Neuron (in vitro differentiated cells): ENCODE measurements around the gene VWA8.
"Not testable (repeated sequence)": the region's sequence is repeated elsewhere in the genome, so short reads cannot be mapped to it uniquely, and the experiment has no call there.

ENCODE experiments used
- H2AFZ ChIP-seq: one replicate; pipeline ENCODE4 v1.6.1; 2013; ENCODE audit warnings: low read depth, mild to moderate bottlenecking, inconsistent platforms, low read length, moderate library complexity
- H3K27me3 ChIP-seq: one replicate; pipeline ENCODE4 v1.6.1; 2013; ENCODE audit warnings: low read length; ENCODE audit not compliant: insufficient read depth
- H3K36me3 ChIP-seq: one replicate; pipeline ENCODE4 v1.6.1; 2013; ENCODE audit warnings: low read length; ENCODE audit not compliant: insufficient read depth
- H3K4me1 ChIP-seq: one replicate; pipeline ENCODE4 v1.6.1; 2013; ENCODE audit warnings: low read length; ENCODE audit not compliant: insufficient read depth
- H3K4me3 ChIP-seq: 2 replicates; pipeline ENCODE4 v1.5.1; 2013; ENCODE audit warnings: mild to moderate bottlenecking, low read length, moderate library complexity
- H3K9me3 ChIP-seq: one replicate; pipeline ENCODE4 v1.6.1; 2013; ENCODE audit warnings: low read length

VWA8 gene

DNA sequence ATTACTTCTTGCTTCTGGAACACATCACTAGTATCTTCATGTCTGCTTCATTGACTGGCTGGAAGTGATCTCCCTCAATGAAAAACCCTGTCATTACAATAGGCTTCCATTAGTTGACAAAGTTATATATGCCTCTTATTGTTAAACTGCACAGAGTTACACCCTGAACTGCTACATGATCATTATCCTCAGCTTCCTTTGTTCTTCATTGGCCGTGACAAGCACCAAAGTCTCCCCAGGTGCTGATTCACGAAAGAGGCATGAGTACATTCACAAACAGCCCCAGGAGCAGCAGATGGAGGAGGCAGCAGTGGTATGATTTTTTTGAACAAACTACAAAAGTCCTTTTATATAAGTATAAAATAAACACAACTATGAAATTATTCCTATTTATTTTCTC is 51.4 kb downstream of the VWA8 start:
- Histone ChIP-seq H2AFZ (no peak overlapping the region), H3K4me1 (no peaks in the 10 kb centered on the region), H3K36me3 (peaks cover 5% of the 10 kb centered on the region), H3K27me3 (no peaks in the 10 kb centered on the region), H3K4me3 (no peak overlapping the region), H3K9me3 (no peaks in the 10 kb centered on the region)

DNA sequence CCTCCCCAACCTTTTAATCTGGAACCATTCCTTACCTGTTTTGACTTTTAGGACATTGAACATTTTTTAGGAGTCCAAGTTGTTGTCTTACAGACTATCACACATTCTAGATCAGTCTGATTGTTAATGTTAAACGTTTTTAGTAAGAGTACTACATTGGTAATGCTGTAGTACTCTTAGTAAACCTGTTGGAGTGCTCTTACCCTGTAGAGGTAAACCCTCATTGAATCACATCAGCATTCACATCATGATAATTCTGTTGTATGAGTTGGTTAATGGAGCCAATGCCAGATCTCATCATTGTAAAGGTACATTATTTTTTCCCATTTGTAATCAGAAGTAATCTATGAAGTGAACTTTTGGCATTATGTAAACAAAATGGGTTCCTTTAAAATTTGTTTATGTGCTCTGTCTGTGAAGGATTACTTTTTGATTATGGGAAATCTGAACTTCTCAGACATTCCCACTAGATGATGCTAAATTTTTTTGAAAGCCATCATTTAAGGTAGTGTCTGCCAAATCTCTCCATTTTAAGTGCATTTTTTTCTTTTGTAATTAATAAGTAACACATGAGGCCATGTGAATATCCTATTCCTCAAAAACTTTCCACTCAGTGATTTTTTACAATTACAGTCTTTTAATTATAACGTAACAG is 55.2 kb downstream of the VWA8 start:
- H3K9me3 ChIP-seq = no peaks in the 10 kb centered on the region
- peaks cover 5% of the 10 kb centered on the region for H3K36me3 ChIP-seq
- no peaks in the 10 kb centered on the region for H3K27me3 ChIP-seq
- no peaks in the 10 kb centered on the region for H3K4me1 ChIP-seq
- no peak overlapping the region for H3K4me3 ChIP-seq
- no peak overlapping the region for H2AFZ ChIP-seq

DNA sequence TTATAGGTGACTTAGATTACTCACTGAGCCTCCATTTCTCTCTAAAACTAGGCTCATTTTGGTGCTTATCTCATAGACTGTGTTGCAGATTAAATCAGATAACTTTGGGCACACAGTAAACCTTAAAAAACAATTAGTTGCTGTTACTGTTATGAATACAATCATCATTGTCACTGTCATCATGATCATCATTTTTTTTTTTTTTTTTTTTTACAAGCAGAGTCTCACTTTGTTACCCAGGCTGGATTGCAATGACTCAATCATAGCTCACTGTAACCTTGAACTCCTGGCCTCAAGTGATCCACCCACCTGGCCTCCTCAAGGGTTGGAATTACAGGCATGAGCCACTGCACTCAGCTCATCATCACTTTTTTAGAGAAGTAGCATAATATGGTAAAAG is 60.0 kb downstream of the VWA8 start:
- Histone ChIP-seq H3K36me3 (no peaks in the 10 kb centered on the region), H3K9me3 (no peaks in the 10 kb centered on the region), H3K27me3 (no peaks in the 10 kb centered on the region), H2AFZ (no peak overlapping the region), H3K4me3 (no peak overlapping the region), H3K4me1 (no peaks in the 10 kb centered on the region)

DNA sequence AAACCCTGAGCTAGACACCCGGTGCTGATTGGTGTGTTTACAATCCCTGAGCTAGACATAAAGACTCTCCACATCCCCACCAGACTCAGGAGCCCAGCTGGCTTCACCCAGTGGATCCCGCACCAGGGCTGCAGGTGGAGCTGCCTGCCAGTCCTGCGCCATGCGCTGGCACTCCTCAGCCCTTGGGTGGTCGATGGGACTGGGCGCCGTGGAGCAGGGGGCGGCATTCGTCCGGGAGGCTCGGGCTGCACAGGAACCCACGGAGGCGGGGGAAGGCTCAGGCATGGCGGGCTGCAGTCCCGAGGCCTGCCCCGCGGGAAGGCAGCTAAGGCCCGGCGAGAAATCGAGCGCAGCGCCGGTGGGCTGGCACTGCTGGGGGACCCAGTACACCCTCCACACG is 62.5 kb downstream of the VWA8 start:
- H3K36me3 ChIP-seq, H3K4me1 ChIP-seq, H3K4me3 ChIP-seq, H3K27me3 ChIP-seq, H2AFZ ChIP-seq, H3K9me3 ChIP-seq: not testable (repeated sequence)

DNA sequence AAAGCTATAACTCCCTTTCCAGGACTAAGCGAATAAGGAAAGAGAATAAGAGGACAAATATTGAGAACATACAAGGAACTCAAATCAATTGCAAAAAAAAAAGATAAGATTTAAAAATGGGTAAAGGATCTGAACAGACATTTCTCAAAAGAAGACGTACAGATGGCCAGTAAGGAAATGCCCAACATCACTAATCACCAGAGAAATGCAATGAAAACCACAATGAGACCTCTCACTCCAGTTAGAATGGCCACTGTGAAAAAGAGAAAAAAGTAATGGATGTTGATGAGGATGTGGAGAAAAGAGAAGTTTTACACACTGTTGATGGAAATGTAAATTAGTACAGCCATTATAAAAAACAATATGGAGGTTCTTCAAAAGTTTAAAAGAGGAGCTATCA is 63.8 kb downstream of the VWA8 start:
- H3K36me3 ChIP-seq = no peaks in the 10 kb centered on the region
- H3K4me1 ChIP-seq = no peaks in the 10 kb centered on the region
- no peaks in the 10 kb centered on the region for H3K9me3 ChIP-seq
- H3K4me3 ChIP-seq = no peak overlapping the region
- no peaks in the 10 kb centered on the region for H3K27me3 ChIP-seq
- H2AFZ ChIP-seq = no peak overlapping the region

DNA sequence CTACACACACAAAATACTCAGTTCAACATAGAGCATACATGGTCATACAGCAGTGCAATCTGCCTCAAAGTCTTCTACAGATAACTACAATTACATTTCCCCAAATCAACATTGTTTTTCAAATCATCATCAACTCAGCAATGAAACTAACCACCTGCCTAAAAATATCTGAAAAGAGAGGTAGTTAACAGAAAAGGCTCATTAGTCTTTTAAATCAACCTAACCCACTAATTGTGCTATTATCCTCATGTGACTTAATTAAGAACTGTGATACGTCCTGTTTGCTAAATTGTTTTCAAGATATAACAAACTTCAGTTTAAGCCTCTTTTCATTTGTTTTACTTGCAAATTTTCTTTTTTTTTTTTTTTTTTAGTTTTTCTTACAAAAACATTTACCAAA is 65.4 kb downstream of the VWA8 start:
- H3K27me3 ChIP-seq = no peaks in the 10 kb centered on the region
- H3K4me3 ChIP-seq = no peak overlapping the region
- no peaks in the 10 kb centered on the region for H3K4me1 ChIP-seq
- no peak overlapping the region for H2AFZ ChIP-seq
- H3K9me3 ChIP-seq = no peaks in the 10 kb centered on the region
- H3K36me3 ChIP-seq = no peaks in the 10 kb centered on the region

DNA sequence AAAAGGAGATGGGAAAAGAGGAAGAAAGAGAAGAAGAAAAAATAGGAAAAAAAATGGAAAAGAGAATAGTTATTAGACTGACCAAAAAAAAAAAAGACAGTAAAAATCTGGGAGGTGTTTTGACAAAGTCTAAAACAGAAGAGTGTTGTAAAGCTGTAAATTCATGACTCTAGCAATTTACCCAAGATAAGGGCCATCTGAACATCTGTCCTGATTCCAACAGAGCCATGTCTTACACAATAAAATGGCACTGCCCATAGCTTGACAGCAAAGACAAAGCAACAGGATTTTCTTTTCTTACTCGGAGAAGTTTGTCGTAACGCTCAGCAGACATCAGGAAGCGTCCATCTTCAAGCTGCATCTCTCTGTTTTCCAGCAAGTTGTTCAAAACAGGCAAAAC is 69.8 kb downstream of the VWA8 start:
- H3K27me3 ChIP-seq = no peaks in the 10 kb centered on the region
- no peak overlapping the region for H3K4me3 ChIP-seq
- no peaks in the 10 kb centered on the region for H3K9me3 ChIP-seq
- H3K36me3 ChIP-seq = no peaks in the 10 kb centered on the region
- no peaks in the 10 kb centered on the region for H3K4me1 ChIP-seq
- no peak overlapping the region for H2AFZ ChIP-seq

DNA sequence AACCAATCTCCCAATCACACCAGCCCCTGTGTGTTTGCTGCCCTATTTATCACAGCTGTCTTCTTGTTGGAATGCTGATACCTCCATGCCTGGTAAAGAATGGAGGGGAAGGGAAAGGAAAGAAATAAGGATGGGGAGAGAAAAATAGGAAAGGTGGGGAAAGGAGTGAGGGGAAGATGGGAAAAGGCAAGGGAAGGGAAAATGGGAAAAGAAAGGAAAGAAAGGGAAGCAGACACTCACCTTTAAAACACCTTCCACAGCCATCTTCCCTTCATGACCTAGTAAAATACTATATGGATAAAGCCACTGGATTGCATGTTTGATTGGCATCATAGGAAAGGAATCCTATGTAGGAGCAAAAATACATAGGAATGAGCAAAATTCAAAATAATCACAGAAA is 77.8 kb downstream of the VWA8 start:
- H3K27me3 ChIP-seq = no peaks in the 10 kb centered on the region
- no peak overlapping the region for H3K4me3 ChIP-seq
- H2AFZ ChIP-seq = no peak overlapping the region
- peaks cover 10% of the 10 kb centered on the region for H3K9me3 ChIP-seq
- H3K36me3 ChIP-seq = peaks cover 15% of the 10 kb centered on the region
- H3K4me1 ChIP-seq = no peaks in the 10 kb centered on the region

DNA sequence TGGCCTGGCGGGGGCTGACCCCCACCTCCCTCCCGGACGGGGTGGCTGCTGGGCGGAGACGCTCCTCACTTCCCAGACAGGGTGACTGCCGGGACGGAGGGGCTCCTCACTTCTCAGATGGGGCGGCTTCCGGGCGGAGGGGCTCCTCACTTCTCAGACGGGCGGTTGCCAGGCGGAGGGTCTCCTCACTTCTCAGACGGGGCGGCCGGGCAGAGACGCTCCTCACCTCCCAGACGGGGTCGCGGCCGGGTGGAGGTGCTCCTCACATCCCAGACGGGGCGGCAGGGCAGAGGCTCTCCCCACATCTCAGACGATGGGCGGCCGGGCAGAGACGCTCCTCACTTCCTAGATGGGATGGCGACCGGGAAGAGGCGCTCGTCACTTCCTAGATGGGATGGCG is 79.0 kb downstream of the VWA8 start:
- not testable (repeated sequence) for H3K9me3 ChIP-seq, H3K4me1 ChIP-seq, H2AFZ ChIP-seq, H3K4me3 ChIP-seq, H3K27me3 ChIP-seq
- H3K36me3 ChIP-seq = peaks cover 15% of the 10 kb centered on the region

DNA sequence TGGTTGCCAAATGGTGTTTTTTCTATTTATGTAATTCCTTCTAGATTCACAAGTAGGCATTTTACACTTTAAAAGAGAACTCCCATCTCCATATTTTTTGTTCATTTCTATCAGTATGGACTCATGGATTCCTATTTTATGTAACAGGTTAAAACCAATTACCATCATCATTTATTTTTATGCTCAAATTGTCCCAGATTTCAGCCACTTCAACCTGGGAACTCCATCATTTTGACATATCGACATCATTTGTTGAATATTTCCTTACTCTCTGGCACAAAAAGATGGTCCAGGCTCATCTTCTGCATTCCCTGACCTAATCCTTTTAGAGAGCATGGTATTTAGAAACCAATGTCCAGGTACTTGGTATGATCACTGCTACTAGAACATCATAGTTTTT is 79.9 kb downstream of the VWA8 start:
- no peaks in the 10 kb centered on the region for H3K27me3 ChIP-seq
- H3K9me3 ChIP-seq = peaks cover 10% of the 10 kb centered on the region
- H3K4me3 ChIP-seq = no peak overlapping the region
- peaks cover 15% of the 10 kb centered on the region for H3K36me3 ChIP-seq
- no peak overlapping the region for H2AFZ ChIP-seq
- no peaks in the 10 kb centered on the region for H3K4me1 ChIP-seq

DNA sequence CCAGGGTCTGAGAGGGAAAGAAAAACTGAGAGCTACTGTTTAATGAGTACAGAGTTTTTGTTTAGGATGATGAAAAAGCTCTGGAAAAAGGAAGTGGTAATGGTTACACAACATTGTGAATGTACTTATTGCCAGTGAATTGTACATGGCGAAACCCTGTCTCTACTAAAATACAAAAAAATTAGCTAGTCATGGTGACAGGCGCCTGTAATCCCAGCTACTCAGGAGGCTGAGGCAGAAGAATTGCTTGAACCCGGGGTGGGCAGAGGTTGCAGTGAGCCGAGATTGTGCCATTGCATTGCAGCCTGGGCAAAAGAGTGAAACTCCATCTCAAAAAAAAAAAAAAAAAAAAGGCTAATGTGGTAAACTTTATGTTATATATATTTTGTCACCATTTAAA is 96.3 kb downstream of the VWA8 start:
- Histone ChIP-seq H2AFZ (no peak overlapping the region), H3K4me3 (no peak overlapping the region), H3K27me3 (no peaks in the 10 kb centered on the region), H3K9me3 (no peaks in the 10 kb centered on the region), H3K36me3 (peaks cover 4% of the 10 kb centered on the region), H3K4me1 (no peaks in the 10 kb centered on the region)

DNA sequence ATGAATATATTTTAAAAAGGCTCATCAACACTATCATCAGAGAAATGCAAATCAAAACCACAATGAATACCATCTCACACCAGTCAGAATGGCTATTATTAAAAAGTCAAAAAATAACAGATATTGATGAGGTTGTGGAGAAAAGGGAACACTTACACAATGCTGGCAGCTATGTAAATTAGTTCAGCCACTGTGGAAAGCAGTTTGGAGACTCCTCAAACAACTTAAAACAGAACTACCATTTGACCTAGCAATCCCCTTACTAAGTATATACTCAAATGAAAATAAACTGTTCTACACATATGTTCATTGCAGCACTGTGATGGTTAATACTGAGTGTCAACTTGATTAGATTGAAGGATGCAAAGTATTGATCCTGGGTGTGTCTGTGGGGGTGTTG is 98.2 kb downstream of the VWA8 start:
- H3K4me3 ChIP-seq, H3K9me3 ChIP-seq, H3K36me3 ChIP-seq, H3K4me1 ChIP-seq, H3K27me3 ChIP-seq, H2AFZ ChIP-seq: not testable (repeated sequence)

DNA sequence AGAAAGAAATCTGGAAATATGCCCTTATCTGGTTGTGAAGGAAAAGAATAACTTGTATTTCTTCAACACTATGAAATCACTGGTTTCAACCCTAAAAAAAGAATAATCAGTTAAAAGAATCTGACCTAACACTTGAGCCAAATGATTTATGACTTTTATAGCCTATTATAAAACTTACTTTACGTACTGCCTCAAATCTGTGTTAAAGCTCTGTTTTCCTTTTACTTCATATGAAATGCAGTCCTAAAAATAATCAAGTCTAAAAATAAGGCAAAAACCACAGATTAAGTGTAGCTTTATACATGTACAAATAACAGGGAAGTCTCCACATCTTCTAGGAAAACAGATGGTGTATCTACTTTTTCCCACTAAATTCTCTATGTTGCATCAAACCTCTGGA is 101.3 kb downstream of the VWA8 start:
- no peaks in the 10 kb centered on the region for H3K27me3 ChIP-seq
- no peaks in the 10 kb centered on the region for H3K4me1 ChIP-seq
- peaks cover 5% of the 10 kb centered on the region for H3K36me3 ChIP-seq
- no peak overlapping the region for H3K4me3 ChIP-seq
- no peaks in the 10 kb centered on the region for H3K9me3 ChIP-seq
- H2AFZ ChIP-seq = no peak overlapping the region

DNA sequence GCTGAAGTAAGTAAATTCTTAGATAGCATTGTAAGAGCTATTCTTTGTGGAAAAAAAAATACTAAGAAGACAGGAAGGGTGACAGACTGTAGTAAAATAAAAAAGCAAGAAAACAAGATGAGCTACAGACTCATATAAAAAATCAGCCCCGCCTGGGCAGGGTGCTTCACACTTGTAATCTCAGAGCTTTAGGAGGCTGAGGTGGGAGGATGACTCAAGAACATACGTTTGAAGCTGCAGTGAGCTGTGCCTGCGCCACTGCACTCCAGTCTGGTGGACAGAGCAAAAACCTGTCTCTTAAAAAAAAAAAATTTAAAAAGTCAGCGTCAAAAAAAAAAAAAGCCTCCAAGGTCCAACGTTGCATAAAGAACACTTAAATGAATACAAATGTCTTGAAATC is 102.1 kb downstream of the VWA8 start:
- no peaks in the 10 kb centered on the region for H3K4me1 ChIP-seq
- no peaks in the 10 kb centered on the region for H3K9me3 ChIP-seq
- H3K36me3 ChIP-seq = peaks cover 6% of the 10 kb centered on the region
- H2AFZ ChIP-seq = no peak overlapping the region
- H3K4me3 ChIP-seq = no peak overlapping the region
- no peaks in the 10 kb centered on the region for H3K27me3 ChIP-seq
